ENCODE data around the gene WIZ. TPM values are rescaled to one million over a fixed set of nuclear protein-coding genes. Genes with fewer than 3 reads are reported as not detected.

WIZ gene
- total RNA-seq, 2 donors from 2014 or later: 55.9 to 93.3 TPM

GRCh38 chr19:15379999-15380647 lies 69.6 kb downstream of the WIZ start:
- under 1% methylated on average over 48 of the region's 56 CpGs for WGBS
- Histone ChIP-seq H3K27ac (peak overlapping the region; percentile 92 to 96), H3K36me3 (no peaks in the 10 kb centered on the region), H3K9me3 (no peaks in the 10 kb centered on the region), H3K27me3 (replicated peaks; ENCODE audit: insufficient read depth) (no peaks in the 10 kb centered on the region), H3K4me3 (peak overlapping the region; percentile 80 to 94), H3K4me1 (replicated peaks) (peaks cover 17% of the 10 kb centered on the region)
- peak; percentile 59 for DNase-seq (ENCODE audit: low spot score)
- TF ChIP-seq POLR2A (IDR thresholded peaks at IDR 0.05): peak; percentile 38
- TF ChIP-seq POLR2AphosphoS5 (IDR thresholded peaks at IDR 0.05): no peak
- intact Hi-C loops (cut with DNase I): loop anchor here (5.0 kb wide), 3 partner anchors 37 to 113 kb away; partner anchors contain the start of gene AKAP8L

GRCh38 chr19:15379083-15379998 lies 70.4 kb downstream of the WIZ start, which contains the start of gene AKAP8:
TSS of gene AKAP8 (minus strand) at chr19:15379787. CDS start at chr19:15379731, 56 bp downstream.
- H3K4me3 ChIP-seq: peak within 1 kb of the TSS; percentile 80 to 94
- TF ChIP-seq, protein P1, sequence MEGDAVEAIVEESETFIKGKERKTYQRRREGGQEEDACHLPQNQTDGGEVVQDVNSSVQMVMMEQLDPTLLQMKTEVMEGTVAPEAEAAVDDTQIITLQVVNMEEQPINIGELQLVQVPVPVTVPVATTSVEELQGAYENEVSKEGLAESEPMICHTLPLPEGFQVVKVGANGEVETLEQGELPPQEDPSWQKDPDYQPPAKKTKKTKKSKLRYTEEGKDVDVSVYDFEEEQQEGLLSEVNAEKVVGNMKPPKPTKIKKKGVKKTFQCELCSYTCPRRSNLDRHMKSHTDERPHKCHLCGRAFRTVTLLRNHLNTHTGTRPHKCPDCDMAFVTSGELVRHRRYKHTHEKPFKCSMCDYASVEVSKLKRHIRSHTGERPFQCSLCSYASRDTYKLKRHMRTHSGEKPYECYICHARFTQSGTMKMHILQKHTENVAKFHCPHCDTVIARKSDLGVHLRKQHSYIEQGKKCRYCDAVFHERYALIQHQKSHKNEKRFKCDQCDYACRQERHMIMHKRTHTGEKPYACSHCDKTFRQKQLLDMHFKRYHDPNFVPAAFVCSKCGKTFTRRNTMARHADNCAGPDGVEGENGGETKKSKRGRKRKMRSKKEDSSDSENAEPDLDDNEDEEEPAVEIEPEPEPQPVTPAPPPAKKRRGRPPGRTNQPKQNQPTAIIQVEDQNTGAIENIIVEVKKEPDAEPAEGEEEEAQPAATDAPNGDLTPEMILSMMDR (IDR thresholded peaks at IDR 0.05): peak in 2 of 4 experiments; percentile 4 to 14
- TF ChIP-seq POLR2A (IDR thresholded peaks at IDR 0.05): peak; percentile 66
- peak; percentile 86 for TF ChIP-seq POLR2AphosphoS5 (IDR thresholded peaks at IDR 0.05)
- under 1% methylated on average over 87 of the region's 111 CpGs for WGBS
- H3K27ac ChIP-seq: peak within 1 kb of the TSS; percentile 92 to 96
- peak; percentile 99 for DNase-seq (ENCODE audit: low spot score)
- intact Hi-C loops (cut with DNase I): loop anchor here (5.0 kb wide), 2 partner anchors 53 to 112 kb away; no protein-coding TSS in a partner anchor
- no peaks in the 10 kb centered on the region for H3K27me3 ChIP-seq (replicated peaks; ENCODE audit: insufficient read depth)
- no peaks in the 10 kb centered on the region for H3K9me3 ChIP-seq
- no peaks in the 10 kb centered on the region for H3K36me3 ChIP-seq
- H3K4me1 ChIP-seq (replicated peaks): peaks cover 17% of the 10 kb centered on the region

DNA sequence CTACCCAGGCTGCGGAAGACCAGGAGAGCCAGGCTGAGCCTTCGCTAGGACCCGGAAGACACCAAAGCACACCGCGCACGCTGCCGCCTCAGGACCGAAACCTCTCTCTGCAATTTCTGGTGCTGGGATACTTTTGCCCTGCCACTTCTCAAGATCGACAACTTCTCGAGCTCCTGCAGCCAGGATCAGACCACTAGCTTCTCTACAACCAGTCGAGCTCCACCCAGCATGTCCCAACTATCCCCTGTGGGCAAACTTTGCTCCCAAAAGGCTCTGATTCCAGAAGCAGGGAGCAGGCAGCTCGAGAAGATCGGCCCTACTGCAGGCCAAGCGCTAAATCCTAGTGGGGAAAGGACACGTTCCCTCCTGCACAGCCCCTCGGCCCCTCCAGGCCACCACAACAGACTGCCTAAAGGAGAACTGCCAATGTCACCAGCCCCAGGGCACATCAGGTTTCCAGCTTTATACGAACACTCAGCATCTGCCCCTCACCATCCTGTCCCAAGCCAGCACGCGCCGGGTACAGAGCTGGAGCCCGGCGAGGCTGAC lies 71.1 kb downstream of the WIZ start:
- TF ChIP-seq POLR2AphosphoS5 (IDR thresholded peaks at IDR 0.05) (no peak), POLR2A (IDR thresholded peaks at IDR 0.05) (no peak)
- TF ChIP-seq, protein P1 (IDR thresholded peaks at IDR 0.05): no peak
- WGBS: under 1% methylated on average over 22 of the region's 22 CpGs
- Histone ChIP-seq H3K27me3 (replicated peaks; ENCODE audit: insufficient read depth) (no peaks in the 10 kb centered on the region), H3K9me3 (no peaks in the 10 kb centered on the region), H3K36me3 (no peaks in the 10 kb centered on the region), H3K4me3 (peak overlapping the region; percentile 80 to 94), H3K4me1 (replicated peaks) (peaks cover 17% of the 10 kb centered on the region), H3K27ac (peak overlapping the region; percentile 92 to 96)
- intact Hi-C loops (cut with DNase I): loop anchor here (5.0 kb wide), 2 partner anchors 54 to 111 kb away; no protein-coding TSS in a partner anchor
- peak; percentile 45 for DNase-seq (ENCODE audit: low spot score)

- peaks cover 11% of the 10 kb centered on the region for H3K4me1 ChIP-seq (replicated peaks)
- peaks cover 11 to 26% of the 10 kb centered on the region in 2 donors for H3K36me3 ChIP-seq
- intact Hi-C loops (cut with DNase I): loop anchor here (5.0 kb wide), 2 partner anchors 57 to 108 kb away; no protein-coding TSS in a partner anchor
- TF ChIP-seq, protein P1 (IDR thresholded peaks at IDR 0.05): no peak
- TF ChIP-seq POLR2AphosphoS5 (IDR thresholded peaks at IDR 0.05): no peak
- TF ChIP-seq POLR2A (IDR thresholded peaks at IDR 0.05): no peak
- peak overlapping the region in 1 of 2 donors; percentile 19 for H3K27ac ChIP-seq
- H3K27me3 ChIP-seq (replicated peaks; ENCODE audit: insufficient read depth): no peaks in the 10 kb centered on the region
- WGBS: 67% methylated on average over 24 of the region's 24 CpGs
- no peak for DNase-seq (ENCODE audit: low spot score)
- H3K4me3 ChIP-seq: no peak overlapping the region
- no peaks in the 10 kb centered on the region for H3K9me3 ChIP-seq
Observed at GRCh38 chr19:15374796-15375440, 74.8 kb downstream of the WIZ start.

Measured in prostate gland (tissue), 2 donors.